ENCODE results near the gene PKN1.

PKN1 gene

GRCh38 chr19:14477418-14478112 lies 44.5 kb downstream of the PKN1 start:
- TF ChIP-seq CTCF (IDR thresholded peaks at IDR 0.05; ENCODE audit: low read depth, low read length) = no peak
- no peak overlapping the region for H3K4me3 ChIP-seq (ENCODE audit: low read depth, low read length)

GRCh38 chr19:14478113-14478545 lies 45.0 kb downstream of the PKN1 start:
- no peak for TF ChIP-seq CTCF (IDR thresholded peaks at IDR 0.05; ENCODE audit: low read depth, low read length)
- H3K4me3 ChIP-seq (ENCODE audit: low read depth, low read length) = no peak overlapping the region

- no peak overlapping the region for H3K4me3 ChIP-seq (ENCODE audit: low read depth, low read length)
- TF ChIP-seq CTCF (IDR thresholded peaks at IDR 0.05; ENCODE audit: low read depth, low read length) = no peak
Measured at GRCh38 chr19:14479309-14479974, 46.3 kb downstream of the PKN1 start.

GRCh38 chr19:14479975-14480699 lies 47.0 kb downstream of the PKN1 start:
- peak; percentile 87 for TF ChIP-seq CTCF (IDR thresholded peaks at IDR 0.05; ENCODE audit: low read depth, low read length)
- H3K4me3 ChIP-seq (ENCODE audit: low read depth, low read length) = no peak overlapping the region

- H3K4me3 ChIP-seq (ENCODE audit: low read depth, low read length) = no peak overlapping the region
- 0 out of 2 replicates have a peak, but pooled peaks have one; percentile 3 for TF ChIP-seq CTCF (IDR thresholded peaks at IDR 0.05; ENCODE audit: low read depth, low read length)
Measured at GRCh38 chr19:14480700-14481079, 47.6 kb downstream of the PKN1 start.

GRCh38 chr19:14482172-14482941 lies 49.3 kb downstream of the PKN1 start:
- no peak for TF ChIP-seq CTCF (IDR thresholded peaks at IDR 0.05; ENCODE audit: low read depth, low read length)

More at GRCh38 chr19:14482172-14482941, 49.3 kb downstream of the PKN1 start:
- no peak overlapping the region for H3K4me3 ChIP-seq (ENCODE audit: low read depth, low read length)
